ENCODE results near the gene CMIP. TPM values are rescaled to one million over a fixed set of nuclear protein-coding genes. Genes with fewer than 3 reads are reported as not detected.

CMIP gene
- total and polyA plus RNA-seq, 3 donors from 2014 or later, result 34.9 to 72.5 (median 42.0) TPM

- no peak for DNase-seq
- Histone ChIP-seq H3K9me3 (no peaks in the 10 kb centered on the region), H3K27me3 (no peaks in the 10 kb centered on the region), H3K4me3 (no peak overlapping the region), H3K36me3 (ENCODE audit: low read depth, missing control alignments) (no peaks in the 10 kb centered on the region), H3K27ac (no peak overlapping the region), H3K4me1 (peaks cover 3% of the 10 kb centered on the region)
- 78 to 88% methylated on average over 17 to 18 of the region's 18 CpGs for WGBS, 2 donors
- intact Hi-C loops (cut with DNase I; ENCODE audit: low total_unique reads), result no loop called here
- TF ChIP-seq POLR2A (IDR thresholded peaks at IDR 0.05), result no peak
- TF ChIP-seq, protein P1, sequence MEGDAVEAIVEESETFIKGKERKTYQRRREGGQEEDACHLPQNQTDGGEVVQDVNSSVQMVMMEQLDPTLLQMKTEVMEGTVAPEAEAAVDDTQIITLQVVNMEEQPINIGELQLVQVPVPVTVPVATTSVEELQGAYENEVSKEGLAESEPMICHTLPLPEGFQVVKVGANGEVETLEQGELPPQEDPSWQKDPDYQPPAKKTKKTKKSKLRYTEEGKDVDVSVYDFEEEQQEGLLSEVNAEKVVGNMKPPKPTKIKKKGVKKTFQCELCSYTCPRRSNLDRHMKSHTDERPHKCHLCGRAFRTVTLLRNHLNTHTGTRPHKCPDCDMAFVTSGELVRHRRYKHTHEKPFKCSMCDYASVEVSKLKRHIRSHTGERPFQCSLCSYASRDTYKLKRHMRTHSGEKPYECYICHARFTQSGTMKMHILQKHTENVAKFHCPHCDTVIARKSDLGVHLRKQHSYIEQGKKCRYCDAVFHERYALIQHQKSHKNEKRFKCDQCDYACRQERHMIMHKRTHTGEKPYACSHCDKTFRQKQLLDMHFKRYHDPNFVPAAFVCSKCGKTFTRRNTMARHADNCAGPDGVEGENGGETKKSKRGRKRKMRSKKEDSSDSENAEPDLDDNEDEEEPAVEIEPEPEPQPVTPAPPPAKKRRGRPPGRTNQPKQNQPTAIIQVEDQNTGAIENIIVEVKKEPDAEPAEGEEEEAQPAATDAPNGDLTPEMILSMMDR (IDR thresholded peaks at IDR 0.05), result no peak
Observed at GRCh38 chr16:81641395-81642106, 196.9 kb downstream of the CMIP start.

GRCh38 chr16:81642107-81642436 is 197.5 kb downstream of the CMIP start:
- TF ChIP-seq, protein P1 (IDR thresholded peaks at IDR 0.05), result no peak
- no peak for TF ChIP-seq POLR2A (IDR thresholded peaks at IDR 0.05)
- Histone ChIP-seq H3K4me3 (no peak overlapping the region), H3K27me3 (no peaks in the 10 kb centered on the region), H3K4me1 (no peaks in the 10 kb centered on the region), H3K27ac (no peak overlapping the region), H3K9me3 (no peaks in the 10 kb centered on the region), H3K36me3 (ENCODE audit: low read depth, missing control alignments) (no peaks in the 10 kb centered on the region)
- DNase-seq, result no peak
- intact Hi-C loops (cut with DNase I; ENCODE audit: low total_unique reads), result no loop called here
- WGBS, 2 donors, result 85 to 100% methylated on average over 4 of the region's 4 CpGs

DNA sequence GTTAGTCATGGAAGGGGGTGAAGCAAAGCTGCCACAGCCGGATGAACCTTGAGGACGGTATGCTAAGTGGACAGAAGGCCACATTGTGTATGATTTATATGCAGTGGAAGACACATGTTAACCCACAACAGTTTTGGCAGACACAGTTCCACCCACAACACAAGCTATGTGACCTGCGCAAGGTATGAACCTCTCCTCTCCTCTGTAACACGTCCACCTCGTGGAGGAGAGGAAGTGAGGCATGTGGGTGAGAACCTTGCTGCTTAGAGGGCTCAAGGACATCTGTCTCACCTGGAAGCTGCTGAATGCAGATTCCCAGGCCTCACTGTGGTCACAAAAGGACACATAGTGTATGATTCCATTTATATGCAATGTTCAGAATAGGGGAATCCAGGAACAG is 198.3 kb downstream of the CMIP start:
- H3K4me3 ChIP-seq, result no peak overlapping the region
- H3K36me3 ChIP-seq (ENCODE audit: low read depth, missing control alignments), result no peaks in the 10 kb centered on the region
- intact Hi-C loops (cut with DNase I; ENCODE audit: low total_unique reads), result no loop called here
- H3K9me3 ChIP-seq, result no peaks in the 10 kb centered on the region
- no peak overlapping the region for H3K27ac ChIP-seq
- WGBS, 2 donors, result 84 to 85% methylated on average over 5 of the region's 5 CpGs
- H3K27me3 ChIP-seq, result no peaks in the 10 kb centered on the region
- no peak for DNase-seq
- TF ChIP-seq, protein P1 (IDR thresholded peaks at IDR 0.05), result no peak
- TF ChIP-seq POLR2A (IDR thresholded peaks at IDR 0.05), result no peak
- no peaks in the 10 kb centered on the region for H3K4me1 ChIP-seq

DNA sequence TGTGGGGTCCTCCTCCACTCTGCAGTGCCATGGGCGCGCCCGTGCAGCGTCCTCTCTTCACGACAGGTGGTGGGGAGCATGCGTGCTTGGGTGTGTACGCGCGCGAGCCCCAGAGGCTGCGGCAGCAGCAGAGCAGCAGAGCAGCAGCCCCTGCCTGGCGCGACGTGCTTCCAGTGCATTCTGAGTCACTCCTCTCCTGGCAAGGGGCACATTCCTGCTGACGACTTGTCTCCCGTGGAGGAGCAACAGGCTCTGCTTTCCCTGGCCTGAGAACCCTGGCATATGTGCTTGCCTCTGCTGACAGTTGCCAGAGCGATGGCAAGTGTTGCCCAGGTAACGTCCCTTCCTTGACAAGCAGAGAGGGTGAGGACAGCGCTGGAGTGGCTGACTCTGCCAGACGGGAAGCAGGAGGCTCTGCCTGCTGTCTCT is 200.7 kb downstream of the CMIP start:
- TF ChIP-seq, protein P1 (IDR thresholded peaks at IDR 0.05), result no peak
- TF ChIP-seq POLR2A (IDR thresholded peaks at IDR 0.05), result no peak
- H3K27ac ChIP-seq, result no peak overlapping the region
- DNase-seq, result no peak
- no peak overlapping the region for H3K4me3 ChIP-seq
- WGBS, 2 donors, result 80 to 86% methylated on average over 5 to 20 of the region's 20 CpGs
- no peaks in the 10 kb centered on the region for H3K4me1 ChIP-seq
- H3K36me3 ChIP-seq (ENCODE audit: low read depth, missing control alignments), result no peaks in the 10 kb centered on the region
- H3K27me3 ChIP-seq, result no peaks in the 10 kb centered on the region
- intact Hi-C loops (cut with DNase I; ENCODE audit: low total_unique reads), result no loop called here
- H3K9me3 ChIP-seq, result no peaks in the 10 kb centered on the region

DNA sequence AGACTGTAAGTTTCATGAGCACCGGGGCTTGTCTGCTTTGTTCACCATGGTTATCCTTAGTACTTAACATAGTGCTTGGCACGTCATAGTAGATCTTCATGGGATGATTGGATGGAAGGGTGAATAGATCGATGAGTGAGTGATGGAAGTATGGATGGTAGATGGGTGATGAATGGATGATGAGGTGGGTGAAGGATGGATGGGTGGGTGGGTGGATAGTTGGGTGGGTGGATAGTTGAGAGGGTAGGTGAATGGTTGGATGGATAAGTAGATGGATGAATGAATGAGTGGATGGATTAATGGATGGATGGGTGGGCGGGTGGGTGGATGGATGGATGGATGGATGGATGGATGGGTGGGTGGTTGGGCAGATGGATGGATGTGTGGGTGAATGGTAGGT is 201.3 kb downstream of the CMIP start:
- Histone ChIP-seq H3K4me3 (no peak overlapping the region), H3K27ac (no peak overlapping the region), H3K27me3 (no peaks in the 10 kb centered on the region), H3K9me3 (no peaks in the 10 kb centered on the region), H3K36me3 (ENCODE audit: low read depth, missing control alignments) (no peaks in the 10 kb centered on the region), H3K4me1 (peaks cover 1% of the 10 kb centered on the region)
- intact Hi-C loops (cut with DNase I; ENCODE audit: low total_unique reads), result no loop called here
- no peak for DNase-seq
- WGBS, 2 donors, result 93 to 97% methylated on average over 4 of the region's 4 CpGs
- no peak for TF ChIP-seq POLR2A (IDR thresholded peaks at IDR 0.05)
- TF ChIP-seq, protein P1 (IDR thresholded peaks at IDR 0.05), result no peak
